Iris pigment epithelial cell (primary cell): ENCODE results near the gene MTHFD2L.
"Not testable (repeated sequence)": the region's sequence is repeated elsewhere in the genome, so short reads cannot be mapped to it uniquely, and the experiment has no call there.

Experiments used
- DNase-seq: peaks from one replicate; pipeline ENCODE4 v3.0.0-alpha.2; 2011; ENCODE audit warnings: low read depth

MTHFD2L gene

DNA sequence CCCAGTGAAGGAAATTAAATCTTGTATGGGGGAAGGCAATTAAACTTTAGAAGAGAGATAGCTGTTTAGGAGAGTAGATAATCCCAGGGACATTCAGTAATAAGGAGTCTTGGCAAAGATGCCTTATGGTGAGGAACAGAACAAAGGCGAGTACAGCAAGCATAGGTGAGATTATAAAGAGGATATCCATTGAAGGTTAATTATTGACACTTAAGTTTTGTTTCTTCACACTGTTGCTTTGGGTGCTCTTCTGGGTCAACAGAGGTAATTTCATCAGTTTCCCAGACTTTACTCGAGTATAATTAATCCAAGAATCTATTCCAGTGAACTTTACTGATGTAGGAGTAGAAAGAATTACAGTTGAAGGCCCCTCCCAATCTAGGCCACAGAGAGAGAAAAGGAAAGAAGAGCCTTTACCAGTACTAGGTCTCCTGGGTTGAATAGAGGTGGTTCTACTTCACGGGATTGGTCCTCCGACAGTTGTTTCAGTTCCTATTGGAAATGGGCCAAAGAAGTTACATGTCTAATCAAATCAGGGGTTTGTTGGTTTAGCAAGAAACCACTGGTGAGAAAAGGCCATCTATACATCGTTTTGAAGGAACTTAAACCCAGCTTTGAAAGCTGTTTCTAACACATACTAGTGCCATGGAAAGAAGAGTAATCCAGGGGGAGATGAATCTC lies 177.6 kb downstream of the MTHFD2L start:
- no peak for DNase-seq

DNA sequence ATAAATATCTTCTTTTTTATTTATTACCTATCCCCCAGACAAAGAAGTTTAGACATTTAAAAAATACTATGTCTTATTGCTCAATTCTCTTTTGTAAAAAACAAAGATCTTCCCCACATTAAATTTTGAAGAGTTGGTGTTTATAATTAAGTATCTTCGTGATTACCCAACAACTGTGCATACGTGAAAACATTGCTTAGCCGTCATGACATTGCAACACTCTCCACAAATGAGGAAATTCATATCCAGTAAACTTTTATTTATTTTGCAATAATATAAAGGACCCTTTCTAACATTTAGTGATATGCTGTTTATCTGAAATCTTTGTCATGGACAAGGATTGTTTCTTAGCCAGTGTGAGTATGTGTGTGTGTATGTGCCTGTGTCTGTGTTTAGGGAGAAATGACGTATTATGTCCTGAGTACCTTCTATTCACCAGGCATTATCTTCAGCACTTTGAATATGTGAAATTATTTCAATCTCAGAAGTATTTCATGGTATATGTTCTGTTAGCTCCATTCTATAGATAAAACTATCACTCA lies 180.9 kb downstream of the MTHFD2L start:
- peak; percentile 25 for DNase-seq

DNA sequence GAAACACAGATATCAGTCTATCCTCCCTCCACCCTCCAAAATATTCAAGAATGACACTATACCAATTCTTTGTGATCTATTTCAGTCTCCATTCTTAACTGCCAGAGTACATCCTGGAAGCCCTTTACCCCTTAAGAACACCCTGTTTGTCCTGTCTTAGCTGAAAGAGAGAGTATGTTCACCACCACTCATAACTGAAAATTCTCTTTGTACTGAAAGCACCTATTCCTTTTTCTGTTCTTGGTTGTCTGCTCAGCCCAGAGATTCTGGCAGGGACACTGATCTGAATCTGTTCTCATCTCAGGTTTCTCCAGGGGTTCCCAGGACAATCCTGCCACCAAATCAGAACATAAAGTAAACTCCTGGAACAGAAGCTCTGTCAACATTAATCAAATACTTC lies 181.6 kb downstream of the MTHFD2L start:
- no peak for DNase-seq

DNA sequence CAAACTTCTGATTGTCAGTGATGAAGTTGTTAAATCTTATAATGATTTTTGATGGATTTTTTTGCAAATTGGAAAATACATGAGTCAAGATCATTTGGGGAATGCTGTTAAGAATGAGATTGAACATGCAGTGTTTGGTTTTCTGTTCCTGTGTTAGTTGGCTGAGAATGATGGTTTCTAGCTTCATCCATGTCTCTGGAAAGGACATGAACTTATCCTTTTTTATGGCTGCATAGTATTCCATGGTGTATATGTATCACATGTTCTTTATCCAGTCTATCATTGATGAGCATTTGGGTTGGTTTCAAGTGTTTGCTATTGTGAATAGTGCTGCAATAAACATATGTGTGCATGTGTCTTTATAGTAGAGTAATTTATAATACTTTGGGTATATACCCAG lies 182.5 kb downstream of the MTHFD2L start:
- DNase-seq = not testable (repeated sequence)

DNA sequence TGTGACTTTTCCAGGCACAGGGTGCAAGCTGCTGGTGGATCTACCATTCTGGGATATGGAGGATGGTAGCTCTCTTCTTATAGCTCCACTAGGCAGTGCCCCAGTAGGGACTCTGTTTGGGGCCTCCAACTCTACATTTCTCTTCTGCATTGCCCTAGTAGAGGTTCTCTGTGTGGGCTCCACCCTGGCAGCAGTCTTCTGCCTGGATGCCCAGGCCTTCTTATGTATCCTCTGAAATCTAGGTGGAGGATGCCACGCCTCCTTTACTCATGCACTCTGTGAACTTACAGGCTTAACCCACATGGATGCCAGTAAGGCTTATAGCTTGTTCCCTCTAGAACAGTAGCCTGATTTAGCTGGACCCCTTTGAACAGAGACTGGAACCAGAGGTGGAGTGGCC lies 186.1 kb downstream of the MTHFD2L start:
- no peak for DNase-seq
